ENCODE data around the gene UGT1A9.
"Not testable (repeated sequence)": the region's sequence is repeated elsewhere in the genome, so short reads cannot be mapped to it uniquely, and the experiment has no call there.

Gene UGT1A9

GRCh38 chr2:233681521-233682099 is 9.9 kb downstream of the UGT1A9 start, which contains the start of gene UGT1A7:
TSS of gene UGT1A7 (plus strand) at chr2:233681901. CDS start at chr2:233681938, 37 bp downstream.
- no peak for DNase-seq

GRCh38 chr2:233684640-233685039 is 12.9 kb downstream of the UGT1A9 start:
- no peak for DNase-seq

GRCh38 chr2:233686928-233687327 is 15.2 kb downstream of the UGT1A9 start:
- DNase-seq: no peak

- no peak for DNase-seq
These were observed 16.6 kb downstream of the UGT1A9 start for GRCh38 chr2:233688341-233688740.

GRCh38 chr2:233689031-233689430 is 17.3 kb downstream of the UGT1A9 start:
- no peak for DNase-seq

GRCh38 chr2:233689501-233689900 is 17.8 kb downstream of the UGT1A9 start:
- DNase-seq: no peak

- no peak for DNase-seq
These were observed 18.7 kb downstream of the UGT1A9 start for GRCh38 chr2:233690444-233690843.

- no peak for DNase-seq
These were observed 20.0 kb downstream of the UGT1A9 start for GRCh38 chr2:233691443-233692433.

- no peak for DNase-seq
These were observed 20.9 kb downstream of the UGT1A9 start, which contains the start of gene UGT1A6 for GRCh38 chr2:233692648-233693047. TSS of gene UGT1A6 (plus strand) at chr2:233692890. CDS start at chr2:233693005, 115 bp downstream.

- DNase-seq: no peak
These were observed 22.3 kb downstream of the UGT1A9 start for GRCh38 chr2:233693963-233694362.

- no peak for DNase-seq
These were observed 27.0 kb downstream of the UGT1A9 start for GRCh38 chr2:233698740-233699139.

- no peak for DNase-seq
These were observed 27.8 kb downstream of the UGT1A9 start for GRCh38 chr2:233699424-233700027.

GRCh38 chr2:233700028-233700635 is 28.4 kb downstream of the UGT1A9 start:
- no peak for DNase-seq

GRCh38 chr2:233700842-233701241 is 29.1 kb downstream of the UGT1A9 start:
- not testable (repeated sequence) for DNase-seq

GRCh38 chr2:233702238-233702637 is 30.5 kb downstream of the UGT1A9 start:
- DNase-seq: no peak

GRCh38 chr2:233705911-233706506 is 34.3 kb downstream of the UGT1A9 start:
- no peak for DNase-seq

- no peak for DNase-seq
These were observed 35.0 kb downstream of the UGT1A9 start for GRCh38 chr2:233706720-233707119.

- no peak for DNase-seq
These were observed 36.4 kb downstream of the UGT1A9 start for GRCh38 chr2:233707940-233708644.

GRCh38 chr2:233708942-233709341 is 37.2 kb downstream of the UGT1A9 start:
- no peak for DNase-seq

- DNase-seq: peak; percentile 55
These were observed 39.8 kb downstream of the UGT1A9 start for GRCh38 chr2:233711312-233712008.

GRCh38 chr2:233712611-233713261 is 41.0 kb downstream of the UGT1A9 start, which contains the start of gene UGT1A5:
TSS of gene UGT1A5 (plus strand) at chr2:233712907. CDS start at chr2:233712992, 85 bp downstream.
- DNase-seq: no peak

All from DMS153 (cell line).